HepG2 (cell line): Measurements from ENCODE around the gene TEKTIP1. TPM values are rescaled to one million over a fixed set of nuclear protein-coding genes. Genes with fewer than 3 reads are reported as not detected.

Experiments used
- FOXK1 ChIP-seq: sonication (generic); formaldehyde crosslinking; IDR thresholded peaks from 2 replicates; pipeline ENCODE4 v1.4.0; 2020; ENCODE audit warnings: low read depth, missing genetic modification reagents, borderline replicate concordance
- HNRNPK ChIP-seq: fragments of 200-400 bp; formaldehyde crosslinking; IDR thresholded peaks from 2 replicates; pipeline ENCODE4 v1.6.1; 2018; ENCODE audit warnings: low read length, low read depth, moderate library complexity, mild to moderate bottlenecking; ENCODE audit not compliant: poor library complexity, severe bottlenecking
- SIN3A ChIP-seq: IDR thresholded peaks from 2 replicates; pipeline ENCODE4 v1.6.1; 2011; ENCODE audit warnings: low read depth, mild to moderate bottlenecking, control low read depth, low read length, borderline replicate concordance
- ZBTB37 ChIP-seq: sonication (generic); formaldehyde crosslinking; IDR thresholded peaks from 2 replicates; pipeline ENCODE4 v1.4.0; 2020; ENCODE audit warnings: mild to moderate bottlenecking, missing genetic modification reagents
- ZZZ3 ChIP-seq: sonication (generic); formaldehyde crosslinking; IDR thresholded peaks from 2 replicates; pipeline ENCODE4 v1.4.0; 2020; ENCODE audit warnings: missing genetic modification reagents, mild to moderate bottlenecking, borderline replicate concordance
- polyA plus RNA-seq, 8 experiments: library from polyadenylated mRNA; depleted of rRNA in 3 of 8; stranded (reverse) in 7 of 8; unstranded in 1 of 8; fragments of >200 nt; fragmentation: Illumina TruSeq in 4 of 8; extraction: Trizol in 4 of 8; gene quantifications; 2 replicates each; pipeline versions ENCODE4 v1.2.1 to v1.2.3, GENCODE V29; 2011 to 2016; ENCODE audit warnings: low read depth in 4 of 8, missing spikeins in 1 of 8, mixed read lengths in 1 of 8; ENCODE audit not compliant: insufficient read depth in 1 of 8
- total RNA-seq, 5 experiments: library from RNA; depleted of rRNA; stranded (reverse); fragments of >200 nt; fragmentation: Illumina TruSeq; extraction: Trizol; gene quantifications; 2 replicates each; pipeline ENCODE4 v1.2.3, GENCODE V29; 2016; ENCODE audit warnings: low read depth in 1 of 5
- TF ChIP-seq, protein P1 (sequence below): sonication (generic); formaldehyde crosslinking; IDR thresholded peaks from 2 replicates; pipeline ENCODE4 v1.4.0; 2020; ENCODE audit warnings: low read depth, mild to moderate bottlenecking, missing genetic modification reagents
- TF ChIP-seq, protein P2 (sequence below): sonication (generic); formaldehyde crosslinking; IDR thresholded peaks from 2 replicates; pipeline ENCODE4 v1.4.0; 2020; ENCODE audit warnings: missing genetic modification reagents
- TF ChIP-seq, protein P3 (sequence below): sonication (generic); formaldehyde crosslinking; IDR thresholded peaks from 2 replicates; pipeline ENCODE4 v1.4.0; 2020; ENCODE audit warnings: mild to moderate bottlenecking, missing genetic modification reagents
- TF ChIP-seq, protein P4 (sequence below): sonication (generic); formaldehyde crosslinking; IDR thresholded peaks from 2 replicates; pipeline ENCODE4 v1.5.1; 2020; ENCODE audit warnings: missing genetic modification reagents, mild to moderate bottlenecking, borderline replicate concordance
- TF ChIP-seq, protein P5 (sequence below): sonication (generic); formaldehyde crosslinking; IDR thresholded peaks from one replicate; pipeline ENCODE4 v1.5.1; 2020; ENCODE audit warnings: mild to moderate bottlenecking, missing genetic modification reagents; ENCODE audit errors: not compliant biosample characterization

The TEKTIP1 gene
- total and polyA plus RNA-seq, 2 of the 13 experiments (the other 11 are each of a cell fraction or from before 2014, with no cell fraction given) = not detected

DNA sequence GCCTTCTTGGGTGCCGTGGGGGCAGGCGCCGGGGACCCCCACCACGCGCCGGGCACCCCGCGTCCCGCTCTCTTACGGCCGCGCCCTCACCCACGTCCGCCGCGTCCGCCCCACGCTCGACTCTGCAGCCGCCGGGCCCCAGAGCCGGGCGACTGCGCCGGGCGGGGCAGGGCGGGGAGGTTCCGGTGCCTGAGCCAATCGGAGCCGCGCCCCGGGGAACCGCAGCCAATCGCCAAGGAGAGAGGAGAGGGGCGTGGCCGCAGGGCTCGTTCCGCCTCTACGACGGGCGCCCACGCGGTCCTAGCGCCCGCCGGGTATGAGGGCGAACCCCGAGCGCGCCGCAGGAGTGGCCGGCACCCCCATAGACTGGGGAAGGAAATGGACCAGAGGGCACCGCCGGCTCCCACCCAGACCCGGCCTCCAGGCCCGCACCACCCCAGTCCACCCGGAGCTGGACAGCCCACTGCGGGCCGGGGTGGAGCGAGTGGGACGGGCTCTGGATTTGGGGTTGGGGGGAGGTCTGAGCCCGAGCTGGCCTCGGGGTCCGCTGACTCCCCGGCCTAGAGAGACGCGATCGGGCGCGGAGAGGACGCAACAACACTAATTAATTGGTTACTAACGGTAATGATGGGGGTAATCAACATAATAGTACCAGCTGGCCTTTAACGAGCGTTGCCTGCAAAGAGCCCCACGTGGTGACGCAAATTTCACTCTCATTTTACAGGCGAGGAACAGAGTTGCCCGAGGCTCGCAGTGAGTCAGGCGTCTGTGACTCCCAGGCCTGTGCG lies 18.7 kb downstream of the TEKTIP1 start, which contains the start of gene MFSD12 (continued):
- TF ChIP-seq, protein P1, sequence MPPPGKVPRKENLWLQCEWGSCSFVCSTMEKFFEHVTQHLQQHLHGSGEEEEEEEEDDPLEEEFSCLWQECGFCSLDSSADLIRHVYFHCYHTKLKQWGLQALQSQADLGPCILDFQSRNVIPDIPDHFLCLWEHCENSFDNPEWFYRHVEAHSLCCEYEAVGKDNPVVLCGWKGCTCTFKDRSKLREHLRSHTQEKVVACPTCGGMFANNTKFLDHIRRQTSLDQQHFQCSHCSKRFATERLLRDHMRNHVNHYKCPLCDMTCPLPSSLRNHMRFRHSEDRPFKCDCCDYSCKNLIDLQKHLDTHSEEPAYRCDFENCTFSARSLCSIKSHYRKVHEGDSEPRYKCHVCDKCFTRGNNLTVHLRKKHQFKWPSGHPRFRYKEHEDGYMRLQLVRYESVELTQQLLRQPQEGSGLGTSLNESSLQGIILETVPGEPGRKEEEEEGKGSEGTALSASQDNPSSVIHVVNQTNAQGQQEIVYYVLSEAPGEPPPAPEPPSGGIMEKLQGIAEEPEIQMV (CRISPR knock-in tag) = no peak
- TF ChIP-seq, protein P2, sequence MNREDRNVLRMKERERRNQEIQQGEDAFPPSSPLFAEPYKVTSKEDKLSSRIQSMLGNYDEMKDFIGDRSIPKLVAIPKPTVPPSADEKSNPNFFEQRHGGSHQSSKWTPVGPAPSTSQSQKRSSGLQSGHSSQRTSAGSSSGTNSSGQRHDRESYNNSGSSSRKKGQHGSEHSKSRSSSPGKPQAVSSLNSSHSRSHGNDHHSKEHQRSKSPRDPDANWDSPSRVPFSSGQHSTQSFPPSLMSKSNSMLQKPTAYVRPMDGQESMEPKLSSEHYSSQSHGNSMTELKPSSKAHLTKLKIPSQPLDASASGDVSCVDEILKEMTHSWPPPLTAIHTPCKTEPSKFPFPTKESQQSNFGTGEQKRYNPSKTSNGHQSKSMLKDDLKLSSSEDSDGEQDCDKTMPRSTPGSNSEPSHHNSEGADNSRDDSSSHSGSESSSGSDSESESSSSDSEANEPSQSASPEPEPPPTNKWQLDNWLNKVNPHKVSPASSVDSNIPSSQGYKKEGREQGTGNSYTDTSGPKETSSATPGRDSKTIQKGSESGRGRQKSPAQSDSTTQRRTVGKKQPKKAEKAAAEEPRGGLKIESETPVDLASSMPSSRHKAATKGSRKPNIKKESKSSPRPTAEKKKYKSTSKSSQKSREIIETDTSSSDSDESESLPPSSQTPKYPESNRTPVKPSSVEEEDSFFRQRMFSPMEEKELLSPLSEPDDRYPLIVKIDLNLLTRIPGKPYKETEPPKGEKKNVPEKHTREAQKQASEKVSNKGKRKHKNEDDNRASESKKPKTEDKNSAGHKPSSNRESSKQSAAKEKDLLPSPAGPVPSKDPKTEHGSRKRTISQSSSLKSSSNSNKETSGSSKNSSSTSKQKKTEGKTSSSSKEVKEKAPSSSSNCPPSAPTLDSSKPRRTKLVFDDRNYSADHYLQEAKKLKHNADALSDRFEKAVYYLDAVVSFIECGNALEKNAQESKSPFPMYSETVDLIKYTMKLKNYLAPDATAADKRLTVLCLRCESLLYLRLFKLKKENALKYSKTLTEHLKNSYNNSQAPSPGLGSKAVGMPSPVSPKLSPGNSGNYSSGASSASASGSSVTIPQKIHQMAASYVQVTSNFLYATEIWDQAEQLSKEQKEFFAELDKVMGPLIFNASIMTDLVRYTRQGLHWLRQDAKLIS (CRISPR knock-in tag) = no peak
- TF ChIP-seq, protein P3, sequence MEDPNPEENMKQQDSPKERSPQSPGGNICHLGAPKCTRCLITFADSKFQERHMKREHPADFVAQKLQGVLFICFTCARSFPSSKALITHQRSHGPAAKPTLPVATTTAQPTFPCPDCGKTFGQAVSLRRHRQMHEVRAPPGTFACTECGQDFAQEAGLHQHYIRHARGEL (CRISPR knock-in tag) = 0 out of 2 replicates have a peak, but pooled peaks have one; percentile 31
- TF ChIP-seq ZZZ3 (CRISPR knock-in tag) (no peak), SIN3A (0 out of 2 replicates have a peak, but pooled peaks have one; percentile 31), ZBTB37 (CRISPR knock-in tag) (no peak), HNRNPK (peak; percentile 39), FOXK1 (CRISPR knock-in tag) (no peak)
- TF ChIP-seq, protein P4, sequence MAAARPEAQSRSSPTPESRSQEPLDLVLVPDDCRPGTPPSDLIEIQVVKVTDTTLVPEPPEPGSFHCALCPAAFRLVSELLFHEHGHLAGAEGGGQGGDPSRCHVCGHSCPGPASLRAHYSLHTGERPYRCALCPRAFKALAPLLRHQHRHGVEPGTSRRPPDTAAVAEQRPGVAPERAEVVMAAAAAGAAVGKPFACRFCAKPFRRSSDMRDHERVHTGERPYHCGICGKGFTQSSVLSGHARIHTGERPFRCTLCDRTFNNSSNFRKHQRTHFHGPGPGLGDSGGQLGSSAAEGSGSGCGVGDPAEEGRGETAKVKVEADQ (CRISPR knock-in tag) = 0 out of 2 replicates have a peak, but pooled peaks have one; percentile 39
- TF ChIP-seq, protein P5, sequence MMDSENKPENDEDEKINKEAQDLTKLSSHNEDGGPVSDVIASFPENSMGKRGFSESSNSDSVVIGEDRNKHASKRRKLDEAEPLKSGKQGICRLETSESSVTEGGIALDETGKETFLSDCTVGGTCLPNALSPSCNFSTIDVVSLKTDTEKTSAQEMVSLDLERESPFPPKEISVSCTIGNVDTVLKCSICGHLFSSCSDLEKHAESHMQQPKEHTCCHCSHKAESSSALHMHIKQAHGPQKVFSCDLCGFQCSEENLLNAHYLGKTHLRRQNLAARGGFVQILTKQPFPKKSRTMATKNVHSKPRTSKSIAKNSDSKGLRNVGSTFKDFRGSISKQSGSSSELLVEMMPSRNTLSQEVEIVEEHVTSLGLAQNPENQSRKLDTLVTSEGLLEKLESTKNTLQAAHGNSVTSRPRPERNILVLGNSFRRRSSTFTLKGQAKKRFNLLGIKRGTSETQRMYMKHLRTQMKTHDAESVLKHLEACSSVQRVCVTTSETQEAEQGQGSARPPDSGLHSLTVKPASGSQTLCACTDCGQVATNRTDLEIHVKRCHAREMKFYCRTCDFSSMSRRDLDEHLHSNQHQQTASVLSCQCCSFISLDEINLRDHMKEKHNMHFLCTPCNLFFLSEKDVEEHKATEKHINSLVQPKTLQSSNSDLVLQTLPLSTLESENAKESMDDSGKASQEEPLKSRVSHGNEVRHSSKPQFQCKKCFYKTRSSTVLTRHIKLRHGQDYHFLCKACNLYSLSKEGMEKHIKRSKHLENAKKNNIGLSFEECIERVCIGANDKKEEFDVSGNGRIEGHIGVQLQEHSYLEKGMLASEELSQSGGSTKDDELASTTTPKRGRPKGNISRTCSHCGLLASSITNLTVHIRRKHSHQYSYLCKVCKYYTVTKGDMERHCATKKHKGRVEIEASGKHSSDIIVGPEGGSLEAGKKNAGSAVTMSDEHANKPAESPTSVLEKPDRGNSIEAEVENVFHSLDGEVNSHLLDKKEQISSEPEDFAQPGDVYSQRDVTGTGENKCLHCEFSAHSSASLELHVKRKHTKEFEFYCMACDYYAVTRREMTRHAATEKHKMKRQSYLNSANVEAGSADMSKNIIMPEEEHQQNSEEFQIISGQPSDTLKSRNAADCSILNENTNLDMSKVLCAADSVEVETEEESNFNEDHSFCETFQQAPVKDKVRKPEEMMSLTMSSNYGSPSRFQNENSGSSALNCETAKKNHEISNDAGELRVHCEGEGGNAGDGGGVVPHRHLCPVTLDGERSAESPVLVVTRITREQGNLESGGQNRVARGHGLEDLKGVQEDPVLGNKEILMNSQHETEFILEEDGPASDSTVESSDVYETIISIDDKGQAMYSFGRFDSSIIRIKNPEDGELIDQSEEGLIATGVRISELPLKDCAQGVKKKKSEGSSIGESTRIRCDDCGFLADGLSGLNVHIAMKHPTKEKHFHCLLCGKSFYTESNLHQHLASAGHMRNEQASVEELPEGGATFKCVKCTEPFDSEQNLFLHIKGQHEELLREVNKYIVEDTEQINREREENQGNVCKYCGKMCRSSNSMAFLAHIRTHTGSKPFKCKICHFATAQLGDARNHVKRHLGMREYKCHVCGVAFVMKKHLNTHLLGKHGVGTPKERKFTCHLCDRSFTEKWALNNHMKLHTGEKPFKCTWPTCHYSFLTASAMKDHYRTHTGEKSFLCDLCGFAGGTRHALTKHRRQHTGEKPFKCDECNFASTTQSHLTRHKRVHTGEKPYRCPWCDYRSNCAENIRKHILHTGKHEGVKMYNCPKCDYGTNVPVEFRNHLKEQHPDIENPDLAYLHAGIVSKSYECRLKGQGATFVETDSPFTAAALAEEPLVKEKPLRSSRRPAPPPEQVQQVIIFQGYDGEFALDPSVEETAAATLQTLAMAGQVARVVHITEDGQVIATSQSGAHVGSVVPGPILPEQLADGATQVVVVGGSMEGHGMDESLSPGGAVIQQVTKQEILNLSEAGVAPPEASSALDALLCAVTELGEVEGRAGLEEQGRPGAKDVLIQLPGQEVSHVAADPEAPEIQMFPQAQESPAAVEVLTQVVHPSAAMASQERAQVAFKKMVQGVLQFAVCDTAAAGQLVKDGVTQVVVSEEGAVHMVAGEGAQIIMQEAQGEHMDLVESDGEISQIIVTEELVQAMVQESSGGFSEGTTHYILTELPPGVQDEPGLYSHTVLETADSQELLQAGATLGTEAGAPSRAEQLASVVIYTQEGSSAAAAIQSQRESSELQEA (CRISPR knock-in tag) = no peak
